Astrocyte (in vitro differentiated cells and primary cell): ENCODE data around the gene IL15.

ENCODE experiments used
- EZH2 ChIP-seq: IDR thresholded peaks from 2 replicates; pipeline ENCODE4 v1.6.1; 2012; ENCODE audit warnings: mild to moderate bottlenecking, low read length, inconsistent platforms; ENCODE audit not compliant: insufficient read depth
- TF ChIP-seq, protein P1 (sequence below): IDR thresholded peaks from 2 replicates; pipeline ENCODE4 v1.5.1; 2011; ENCODE audit warnings: low read depth, mild to moderate bottlenecking, inconsistent platforms, low read length, moderate library complexity; ENCODE audit not compliant: insufficient read depth

DNA sequence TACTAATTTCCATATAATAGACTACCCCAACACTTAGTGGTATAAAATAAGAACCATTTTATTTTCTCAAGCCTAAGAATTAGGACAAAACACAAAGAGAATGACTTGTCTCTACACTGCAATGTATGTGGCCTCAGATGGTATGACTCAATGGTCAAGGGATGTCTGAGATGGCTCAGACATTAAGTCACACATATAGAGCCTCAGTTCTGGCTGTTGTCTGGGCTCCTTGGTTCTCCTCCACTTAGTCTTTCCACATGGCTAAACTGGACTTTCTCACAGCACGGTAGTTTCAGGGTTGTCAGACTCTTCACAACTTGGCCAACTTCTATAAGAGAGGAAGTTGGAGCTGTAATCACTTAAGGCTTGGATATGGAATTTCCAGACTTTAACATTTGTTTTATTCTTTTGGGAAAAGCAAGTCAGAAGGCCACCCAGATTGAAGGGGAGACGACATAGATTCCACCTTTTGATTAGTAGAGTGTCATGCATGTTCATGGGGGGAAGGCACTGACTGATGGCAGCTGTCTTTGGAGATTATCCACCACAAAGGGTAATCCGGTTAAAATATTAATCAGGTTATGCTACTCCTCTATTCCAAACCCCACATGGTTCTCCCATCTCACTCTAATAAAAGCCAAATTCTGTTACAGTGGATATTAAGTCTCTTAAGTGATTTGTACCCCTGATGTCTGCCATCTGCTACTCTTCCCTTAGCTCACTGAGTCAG, 9.4 kb downstream of the IL15 start:
- TF ChIP-seq, protein P1, sequence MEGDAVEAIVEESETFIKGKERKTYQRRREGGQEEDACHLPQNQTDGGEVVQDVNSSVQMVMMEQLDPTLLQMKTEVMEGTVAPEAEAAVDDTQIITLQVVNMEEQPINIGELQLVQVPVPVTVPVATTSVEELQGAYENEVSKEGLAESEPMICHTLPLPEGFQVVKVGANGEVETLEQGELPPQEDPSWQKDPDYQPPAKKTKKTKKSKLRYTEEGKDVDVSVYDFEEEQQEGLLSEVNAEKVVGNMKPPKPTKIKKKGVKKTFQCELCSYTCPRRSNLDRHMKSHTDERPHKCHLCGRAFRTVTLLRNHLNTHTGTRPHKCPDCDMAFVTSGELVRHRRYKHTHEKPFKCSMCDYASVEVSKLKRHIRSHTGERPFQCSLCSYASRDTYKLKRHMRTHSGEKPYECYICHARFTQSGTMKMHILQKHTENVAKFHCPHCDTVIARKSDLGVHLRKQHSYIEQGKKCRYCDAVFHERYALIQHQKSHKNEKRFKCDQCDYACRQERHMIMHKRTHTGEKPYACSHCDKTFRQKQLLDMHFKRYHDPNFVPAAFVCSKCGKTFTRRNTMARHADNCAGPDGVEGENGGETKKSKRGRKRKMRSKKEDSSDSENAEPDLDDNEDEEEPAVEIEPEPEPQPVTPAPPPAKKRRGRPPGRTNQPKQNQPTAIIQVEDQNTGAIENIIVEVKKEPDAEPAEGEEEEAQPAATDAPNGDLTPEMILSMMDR = no peak
- TF ChIP-seq EZH2 = no peak
